HG03097 (cell line): Measurements from ENCODE around the gene ELAVL2.

Experiments
- ATAC-seq: cut with Tn5 transposase; IDR thresholded peaks from one replicate; pipeline ENCODE4 v1.9.1; 2021; ENCODE audit not compliant: unreplicated experiment, low FRiP score

Gene ELAVL2

DNA sequence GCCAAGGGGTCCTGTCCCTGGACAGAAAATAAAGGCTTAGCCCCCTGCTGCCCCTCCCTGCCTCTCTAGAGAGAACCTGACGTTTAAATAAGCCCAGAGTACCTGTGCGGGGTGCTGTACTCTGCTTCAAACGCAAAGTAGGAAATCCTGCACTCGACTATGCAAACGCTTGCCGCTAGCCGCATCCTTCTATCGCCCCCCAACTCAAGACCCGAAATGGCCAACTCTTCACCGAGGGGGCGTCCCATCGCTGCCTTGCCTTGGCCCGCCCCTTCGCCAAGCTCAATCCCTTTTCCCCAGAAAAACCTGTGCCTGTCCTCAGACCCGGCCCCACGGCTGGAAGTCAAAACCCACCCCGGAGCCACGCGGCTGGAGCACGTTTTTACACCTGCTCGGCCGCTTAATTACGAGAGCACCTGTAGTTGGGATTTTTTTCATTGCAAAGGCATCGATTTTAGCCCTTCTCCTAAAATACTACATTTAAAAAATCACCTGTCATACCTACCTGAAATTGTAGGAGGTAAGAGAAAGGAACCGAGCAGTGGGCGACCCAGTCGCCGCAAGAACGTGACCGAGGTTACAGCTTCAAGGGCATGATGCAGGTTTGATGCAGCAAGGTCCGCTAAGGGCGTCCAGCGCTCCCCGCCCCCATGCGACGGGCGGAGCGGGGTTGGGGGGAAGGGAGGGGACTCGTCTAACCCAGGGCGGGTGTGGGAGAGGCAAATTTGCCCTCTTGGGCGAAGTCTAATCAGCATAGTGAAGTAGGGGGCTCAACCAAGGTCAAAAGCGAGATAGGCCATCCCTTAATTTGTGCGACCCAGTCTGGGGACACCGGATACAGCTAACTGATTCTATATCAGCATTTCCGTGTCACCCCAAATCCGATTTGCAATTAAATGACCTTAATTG, 3.5 kb downstream of the ELAVL2 start:
- ATAC-seq, result no peak

DNA sequence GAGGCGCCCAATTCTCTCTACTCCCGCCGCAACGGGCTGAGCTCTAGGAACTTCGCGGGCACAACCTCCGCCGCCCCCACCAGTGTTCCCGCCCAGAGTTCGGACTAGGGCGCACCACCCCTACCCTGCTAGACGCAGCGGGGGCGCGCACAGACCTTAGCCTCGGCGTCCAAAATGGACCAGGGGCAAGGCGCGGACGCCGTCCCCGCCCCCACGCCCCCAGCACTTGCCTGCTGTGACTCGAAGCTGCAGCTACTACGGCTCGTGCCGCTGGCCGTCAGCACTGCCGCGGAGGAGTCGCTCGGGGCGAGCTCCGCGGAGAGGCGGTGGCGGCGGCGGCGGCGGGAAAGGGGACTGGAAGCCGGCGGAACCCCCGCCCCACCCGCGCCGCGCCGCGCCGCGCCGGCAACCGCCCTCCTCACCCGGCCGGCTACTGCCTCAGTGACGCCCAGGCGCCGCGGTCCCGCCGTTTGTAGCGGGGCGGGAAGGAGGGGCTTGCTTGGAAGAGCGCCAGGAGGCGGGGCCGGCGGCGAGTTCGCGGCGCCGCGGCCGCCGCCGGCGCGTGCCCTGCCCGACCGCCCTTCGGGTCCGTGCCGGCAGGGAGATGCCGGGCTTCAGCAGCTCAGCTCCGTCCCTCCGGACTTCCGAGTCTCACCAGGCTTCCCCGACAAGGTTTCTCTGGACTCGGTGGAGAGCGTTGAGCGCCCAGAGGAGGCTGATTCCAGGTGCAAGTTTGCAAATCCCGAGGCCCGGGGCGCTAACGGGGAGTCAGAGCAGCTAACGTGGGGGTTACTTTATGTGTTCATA, 4.5 kb downstream of the ELAVL2 start:
- no peak for ATAC-seq

DNA sequence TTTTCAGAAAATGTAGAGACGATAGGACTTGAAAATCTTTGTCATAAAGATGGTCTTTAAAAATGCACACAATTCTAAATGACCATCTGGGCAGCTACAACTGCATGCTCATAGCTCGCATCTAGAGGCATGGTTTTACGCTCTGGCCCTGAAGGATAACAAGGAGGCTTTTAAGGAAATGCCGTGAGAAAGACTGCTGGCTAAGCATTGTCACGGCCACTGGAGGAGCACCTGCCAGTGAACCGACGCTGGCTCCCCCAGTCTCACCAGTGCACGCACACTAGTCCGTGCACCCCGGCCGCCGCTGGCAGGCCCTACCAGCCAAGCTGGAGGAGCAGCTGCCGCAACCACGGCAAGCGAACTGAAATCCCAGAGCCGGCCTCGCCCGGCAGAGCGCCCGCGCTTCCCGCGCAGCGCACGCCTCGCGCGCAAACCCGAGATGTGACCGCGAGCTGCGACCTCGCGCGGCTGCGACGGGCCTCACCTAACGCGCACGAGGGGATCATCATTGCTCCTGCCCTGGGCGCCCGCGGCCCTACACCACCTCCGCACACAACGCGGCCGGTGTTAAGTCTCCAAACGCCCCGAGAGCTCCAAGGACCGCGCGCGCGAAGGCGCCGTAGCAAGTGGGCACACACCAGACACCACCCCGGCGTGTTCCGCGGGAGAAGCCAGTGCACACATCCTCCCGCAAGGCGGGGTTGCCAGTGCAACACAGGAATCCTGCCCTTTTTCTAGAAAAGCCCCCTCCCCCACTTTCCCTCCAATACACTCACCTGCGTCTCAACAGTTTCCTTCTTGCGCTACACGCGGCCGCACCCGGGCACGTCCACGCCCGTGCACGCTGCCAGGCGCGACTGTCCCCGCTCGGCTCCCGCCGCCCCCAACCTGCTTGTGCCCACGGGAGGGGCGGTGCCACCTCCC, 5.3 kb downstream of the ELAVL2 start:
- no peak for ATAC-seq

DNA sequence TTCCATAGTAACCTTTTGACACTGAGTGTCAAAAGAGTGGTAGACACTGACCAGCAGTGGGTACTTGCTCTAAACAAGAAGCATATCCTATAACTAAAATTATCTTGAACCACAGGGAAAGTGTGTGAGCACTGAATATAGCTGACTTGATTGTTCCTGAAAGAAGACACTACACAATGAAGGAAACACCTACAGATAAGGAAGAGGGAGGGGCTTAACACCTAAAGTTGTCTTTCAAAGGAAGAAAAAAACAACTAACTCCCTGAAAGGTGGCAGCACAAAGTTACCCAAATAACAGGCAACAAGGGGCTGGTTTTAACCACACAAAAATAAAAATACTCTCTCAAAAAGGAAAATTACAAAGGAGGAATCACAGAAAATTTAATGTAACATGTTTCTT, 6.6 kb downstream of the ELAVL2 start:
- ATAC-seq, result no peak

DNA sequence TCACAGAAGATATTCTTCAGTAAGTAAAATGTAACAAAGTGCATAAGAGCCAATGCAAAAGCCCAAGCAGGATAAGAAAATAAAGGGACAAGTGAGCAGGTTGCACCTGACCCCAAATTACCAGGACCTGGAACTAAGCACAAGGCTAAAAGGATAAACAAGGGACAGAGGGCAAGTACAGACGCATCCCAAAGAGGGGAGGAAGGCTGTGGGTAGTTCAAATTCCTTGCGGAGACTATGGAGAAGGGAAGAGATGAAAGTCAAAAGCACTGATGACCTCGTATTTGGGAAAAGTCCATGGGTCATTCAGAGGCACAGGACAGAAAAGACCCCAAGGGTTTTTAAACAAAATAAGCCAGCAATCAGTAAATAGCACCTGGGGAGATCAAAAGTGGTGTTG, 11.8 kb downstream of the ELAVL2 start:
- ATAC-seq, result no peak

DNA sequence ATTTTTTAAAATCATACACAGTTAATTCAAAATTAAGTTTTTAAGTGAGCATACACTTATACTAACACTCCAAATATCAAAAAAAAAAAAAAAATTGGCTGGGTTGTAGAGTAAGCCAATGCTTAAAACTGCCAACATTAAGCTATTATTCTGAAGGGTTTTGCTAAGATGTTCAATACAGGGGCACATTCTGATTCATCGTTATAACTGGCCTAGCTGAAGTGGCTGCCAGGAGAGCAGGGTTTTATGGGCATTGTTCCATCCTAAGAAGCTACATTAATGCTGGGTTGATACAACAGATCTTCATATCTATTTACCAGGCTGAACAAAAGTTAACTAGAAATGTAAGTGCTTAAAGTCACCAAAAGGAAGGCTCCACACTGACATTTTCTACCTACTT, 13.4 kb downstream of the ELAVL2 start:
- no peak for ATAC-seq

DNA sequence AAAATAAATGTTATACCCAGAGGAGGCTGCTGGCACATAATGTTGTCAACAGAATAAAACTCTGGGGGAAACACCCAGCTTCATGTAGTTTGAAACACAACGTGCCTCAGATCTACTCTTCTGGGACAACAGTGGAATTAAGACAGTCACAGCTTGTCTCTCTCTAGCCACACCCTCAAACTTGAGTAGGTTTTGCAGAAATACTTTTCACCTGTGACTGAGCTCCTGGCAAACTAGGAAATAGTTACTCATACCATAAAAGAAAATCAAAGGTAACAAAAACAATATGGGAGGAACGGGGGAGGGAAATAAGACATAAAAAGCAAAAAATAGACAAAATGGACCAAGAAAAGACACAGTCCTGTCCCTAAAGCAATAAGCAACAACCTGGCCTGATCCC, 14.4 kb downstream of the ELAVL2 start:
- ATAC-seq, result no peak

DNA sequence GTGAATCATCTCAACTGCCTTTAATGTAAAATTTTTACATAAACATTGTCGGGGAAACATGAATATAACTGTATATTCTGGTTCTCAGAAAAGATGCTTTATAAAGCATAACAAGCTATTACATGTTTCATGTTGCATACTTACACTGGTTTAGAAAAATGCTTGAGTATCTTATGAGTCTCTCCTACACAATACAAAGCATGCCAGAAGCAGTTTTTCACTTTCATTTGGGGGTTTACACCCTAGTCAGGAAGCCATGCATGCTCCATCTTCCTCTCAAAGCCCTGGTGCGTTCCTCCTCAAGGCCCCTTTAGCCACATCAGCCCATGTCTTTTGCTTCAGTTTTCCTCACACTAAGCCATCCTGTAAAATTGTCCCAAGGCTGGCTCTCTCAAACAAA, 22.8 kb downstream of the ELAVL2 start:
- no peak for ATAC-seq

DNA sequence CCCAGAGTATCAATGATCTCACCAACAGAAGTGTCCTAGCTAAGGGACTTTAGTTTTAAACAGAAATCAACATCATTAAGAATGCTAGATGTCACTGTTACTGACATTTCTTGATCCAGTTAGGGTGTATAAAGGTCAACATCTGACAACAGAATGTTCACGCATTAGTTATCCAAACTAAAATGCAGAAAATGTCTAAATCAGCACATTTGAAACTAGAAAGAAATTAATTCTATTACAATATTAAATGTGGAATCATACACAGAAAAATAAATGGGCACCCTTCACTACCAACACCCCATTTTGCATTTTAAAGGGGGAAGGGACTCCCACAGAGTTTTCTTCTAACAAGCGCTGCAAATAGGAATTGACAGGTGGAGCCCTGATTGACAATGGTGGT, 24.5 kb downstream of the ELAVL2 start:
- no peak for ATAC-seq

DNA sequence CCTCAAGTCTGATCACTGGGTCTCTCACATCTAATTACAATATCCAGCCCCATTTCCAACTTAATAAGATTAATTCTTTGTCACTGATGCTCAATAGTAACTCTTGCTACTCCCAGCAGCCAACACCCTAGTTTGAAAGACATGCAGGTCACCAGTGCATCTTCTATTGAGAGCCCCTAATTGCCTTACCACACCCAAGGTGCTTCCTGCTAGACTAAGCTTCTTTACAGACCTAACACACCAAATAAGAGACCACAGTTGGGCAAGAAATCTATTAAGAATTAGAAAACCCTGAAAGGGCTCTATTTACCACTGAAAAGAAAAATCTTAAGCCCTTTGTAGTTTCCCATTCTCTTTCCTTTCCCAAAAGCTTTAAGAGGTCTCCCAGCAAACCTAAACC, 26.5 kb downstream of the ELAVL2 start:
- ATAC-seq, result no peak

DNA sequence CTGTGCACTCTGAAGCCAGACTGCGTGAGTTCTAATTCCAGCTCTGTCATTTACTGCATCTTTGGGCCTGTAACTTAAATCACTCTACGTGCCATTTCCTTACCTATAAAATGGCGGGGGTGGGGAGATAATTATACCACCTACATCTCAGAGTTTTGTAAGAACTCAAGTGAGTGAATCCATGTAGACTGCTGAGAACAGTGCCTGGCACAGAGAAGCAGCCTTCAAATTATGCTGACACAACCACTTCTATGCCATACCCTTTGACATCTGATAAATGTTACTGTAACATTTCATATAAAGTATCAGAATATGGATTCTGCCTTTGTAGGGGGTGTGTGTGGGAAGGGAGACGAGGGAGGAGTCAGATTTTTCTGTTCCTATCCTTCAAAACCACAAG, 27.7 kb downstream of the ELAVL2 start:
- ATAC-seq, result no peak

DNA sequence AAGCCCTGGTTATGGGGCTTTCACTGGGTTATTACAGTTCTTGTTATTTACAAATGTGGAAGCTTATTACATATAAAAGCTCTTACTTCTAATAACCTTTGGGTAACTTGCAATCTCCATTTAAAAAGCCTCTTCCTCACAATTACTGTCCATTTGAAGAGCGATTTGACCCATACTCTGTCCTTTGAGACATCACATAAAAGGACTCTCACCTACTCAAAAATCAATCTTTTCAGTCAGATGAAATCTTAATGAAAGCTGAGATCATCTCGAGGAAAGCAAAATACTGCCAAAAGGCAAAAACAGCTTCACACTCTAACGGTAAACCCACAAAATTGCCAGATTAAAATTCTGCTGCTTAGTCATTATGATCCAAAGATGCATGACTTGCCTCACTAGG, 29.8 kb downstream of the ELAVL2 start:
- no peak for ATAC-seq

DNA sequence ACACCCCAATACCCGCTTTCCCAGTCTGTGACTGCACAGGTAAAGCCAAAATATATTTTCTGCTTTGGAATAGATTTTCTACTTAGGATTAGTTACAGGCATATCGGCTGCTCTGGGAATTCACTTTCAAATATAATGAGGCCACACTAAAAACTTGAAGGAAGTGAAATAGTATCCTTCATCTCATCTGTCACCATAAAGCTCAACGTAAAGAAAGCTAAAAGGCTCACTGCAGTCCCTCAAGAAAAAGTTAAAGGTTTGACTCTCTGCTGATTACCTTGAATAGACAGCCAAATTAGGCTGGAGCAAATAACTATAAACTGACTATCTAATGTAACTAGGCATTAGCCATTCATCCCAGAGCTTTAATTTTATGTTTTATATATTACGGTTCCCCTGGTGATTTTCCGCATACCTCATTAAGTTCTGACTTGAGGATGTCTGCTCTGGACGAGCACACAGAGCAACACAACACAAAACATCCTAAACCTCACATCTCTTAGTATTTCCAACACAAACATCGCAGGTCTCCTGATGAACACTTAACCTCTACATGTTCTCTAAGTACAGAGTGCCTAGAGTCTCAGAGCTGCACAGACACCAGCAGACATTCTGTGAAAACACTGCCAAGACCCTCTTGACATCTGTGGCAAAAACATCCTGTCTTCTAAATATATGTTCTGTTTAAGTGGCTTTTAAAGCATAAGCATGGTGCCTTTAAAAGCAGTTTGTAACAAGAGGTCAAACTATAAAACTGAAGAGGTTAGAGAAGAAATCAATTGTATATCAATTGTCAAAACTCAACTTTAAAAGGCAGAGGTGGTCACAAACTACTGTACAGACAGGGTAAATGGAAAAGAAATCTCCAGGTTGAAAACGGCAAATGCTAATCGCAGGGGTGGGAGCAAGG, 35.4 kb downstream of the ELAVL2 start:
- no peak for ATAC-seq

DNA sequence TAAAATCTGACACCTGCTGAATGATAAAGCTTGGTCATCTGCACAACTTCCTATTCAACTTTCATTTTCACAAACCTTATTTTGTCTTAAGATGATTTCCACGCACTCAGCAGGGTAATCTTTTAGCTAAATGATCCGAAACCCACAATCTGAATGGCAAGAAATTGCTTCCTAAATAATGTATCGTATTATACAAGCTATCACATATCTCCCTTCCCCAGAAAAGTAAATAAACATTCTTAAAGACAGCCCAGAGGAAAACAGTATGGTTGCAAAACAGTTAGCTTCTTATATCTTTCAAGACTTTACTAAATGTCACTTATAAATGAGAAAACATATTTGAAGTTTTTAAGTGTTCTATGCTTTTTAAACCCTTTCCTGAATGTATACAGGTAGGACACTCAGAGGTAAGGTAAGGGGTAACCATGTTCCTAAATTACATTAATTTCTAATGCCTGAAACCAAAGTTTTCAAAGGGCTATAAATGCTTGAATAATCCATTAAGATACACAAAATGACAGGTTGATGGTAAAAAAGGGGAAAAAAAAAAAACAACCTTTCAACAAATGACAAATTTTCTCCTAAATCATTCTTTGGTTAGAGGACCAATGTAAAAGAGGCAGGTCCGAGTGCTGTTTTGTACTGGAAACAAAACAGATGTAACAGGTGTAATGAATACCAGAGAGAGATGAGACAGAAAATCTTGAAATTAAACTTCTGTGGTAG, 36.3 kb downstream of the ELAVL2 start:
- no peak for ATAC-seq

DNA sequence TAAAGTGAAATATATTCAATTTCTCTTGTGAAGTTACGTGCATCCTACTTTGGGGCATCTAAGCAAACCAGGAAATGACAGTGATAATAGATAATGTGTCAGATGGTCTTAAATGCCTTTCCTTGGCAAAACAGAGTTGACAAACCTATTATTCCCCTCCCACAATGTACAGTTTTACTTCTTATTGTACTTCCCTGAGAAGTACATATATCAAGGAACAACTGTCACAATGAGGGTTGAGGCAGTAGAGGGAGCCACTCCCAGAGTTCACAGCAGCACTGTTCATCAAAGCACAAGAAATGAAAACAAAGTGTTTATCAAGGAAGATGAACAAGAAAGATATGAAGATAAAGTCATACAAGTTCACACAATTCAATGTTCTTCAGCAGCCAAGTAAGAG, 41.1 kb downstream of the ELAVL2 start:
- ATAC-seq, result no peak

DNA sequence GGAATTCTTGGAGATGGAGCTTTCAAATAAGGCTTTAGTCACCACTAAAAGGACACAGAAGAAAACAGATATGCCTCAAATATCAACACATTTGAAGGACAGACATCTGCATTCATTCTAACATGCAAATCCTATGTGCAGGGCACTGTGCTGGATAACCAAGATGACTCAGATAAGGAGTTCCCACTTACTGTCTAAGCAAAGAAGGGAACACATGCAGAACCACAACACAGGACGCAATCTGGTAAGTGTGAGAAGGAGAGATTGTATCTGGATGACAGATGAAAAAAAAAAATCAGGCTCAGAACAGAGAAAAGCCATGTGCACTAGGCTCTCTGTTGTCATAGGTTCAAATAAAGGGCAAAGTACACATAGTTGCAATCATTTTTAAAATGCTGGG, 42.5 kb downstream of the ELAVL2 start:
- ATAC-seq, result no peak

DNA sequence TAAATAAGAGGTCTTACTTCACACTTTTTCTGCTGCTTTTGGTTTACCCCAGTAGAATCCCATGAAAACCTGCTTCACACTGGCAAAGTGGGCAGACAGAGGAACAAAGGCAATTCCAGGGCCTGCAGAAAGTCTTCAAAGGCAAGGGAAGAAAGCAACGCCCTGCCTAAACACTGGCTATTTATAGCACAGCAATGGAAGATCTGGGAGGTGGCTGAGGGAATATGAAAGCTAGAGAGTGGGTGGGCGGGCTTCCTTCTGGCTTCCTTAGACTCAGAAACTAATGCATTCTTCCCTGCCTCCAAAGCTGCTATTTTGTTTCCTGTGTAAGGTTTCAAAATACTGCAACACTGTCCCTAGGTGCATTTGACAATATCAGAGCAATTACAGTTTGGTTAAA, 46.8 kb downstream of the ELAVL2 start:
- ATAC-seq, result no peak

DNA sequence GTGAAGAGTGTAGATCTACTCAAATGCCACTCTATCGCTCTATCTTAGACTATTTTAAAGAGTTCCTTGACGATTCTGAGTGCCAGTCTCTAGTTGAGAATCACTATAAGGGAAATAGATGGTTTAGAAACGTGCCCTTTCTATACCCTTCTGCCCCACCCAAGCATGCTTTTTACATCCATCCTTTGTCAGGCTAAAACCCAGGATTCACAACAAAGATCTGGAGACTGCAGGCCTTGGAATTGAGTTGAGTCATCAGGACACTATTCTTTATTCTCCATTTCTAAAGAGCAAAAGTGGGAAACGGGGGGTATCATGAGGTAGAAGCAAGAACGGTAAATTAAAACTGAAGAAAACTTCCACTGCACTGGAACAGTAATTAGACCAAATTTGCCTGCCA, 48.7 kb downstream of the ELAVL2 start:
- no peak for ATAC-seq

DNA sequence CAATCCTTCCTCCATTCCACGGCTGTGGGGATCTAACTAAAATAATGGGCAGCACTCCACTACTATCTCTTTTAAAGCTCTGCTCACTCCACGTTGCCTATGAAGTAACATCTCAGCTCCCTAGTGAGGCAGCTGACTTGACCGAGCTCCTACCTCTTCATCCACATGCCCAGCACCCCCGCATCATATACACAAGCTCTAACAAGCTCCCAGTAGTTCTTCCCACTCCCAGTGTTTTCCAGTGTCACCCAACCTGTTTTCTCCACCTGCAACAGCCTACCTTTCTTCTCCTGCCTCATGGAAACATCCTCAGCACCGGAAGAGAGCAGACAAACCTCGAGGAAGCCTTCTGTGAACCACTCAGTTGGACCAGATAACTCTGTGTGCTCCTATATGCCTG, 50.5 kb downstream of the ELAVL2 start:
- ATAC-seq, result no peak
